GM21786 (cell line): ENCODE results near the gene CPSF4.
A peak's percentile ranks its signal among the peaks of the same experiment; 100 is the strongest.
"Not testable (repeated sequence)": the region's sequence is repeated elsewhere in the genome, so short reads cannot be mapped to it uniquely, and the experiment has no call there.

Source experiments
- ATAC-seq: cut with Tn5 transposase; IDR thresholded peaks from one replicate; pipeline ENCODE4 v1.9.1; 2021; ENCODE audit not compliant: unreplicated experiment

CPSF4 gene

DNA sequence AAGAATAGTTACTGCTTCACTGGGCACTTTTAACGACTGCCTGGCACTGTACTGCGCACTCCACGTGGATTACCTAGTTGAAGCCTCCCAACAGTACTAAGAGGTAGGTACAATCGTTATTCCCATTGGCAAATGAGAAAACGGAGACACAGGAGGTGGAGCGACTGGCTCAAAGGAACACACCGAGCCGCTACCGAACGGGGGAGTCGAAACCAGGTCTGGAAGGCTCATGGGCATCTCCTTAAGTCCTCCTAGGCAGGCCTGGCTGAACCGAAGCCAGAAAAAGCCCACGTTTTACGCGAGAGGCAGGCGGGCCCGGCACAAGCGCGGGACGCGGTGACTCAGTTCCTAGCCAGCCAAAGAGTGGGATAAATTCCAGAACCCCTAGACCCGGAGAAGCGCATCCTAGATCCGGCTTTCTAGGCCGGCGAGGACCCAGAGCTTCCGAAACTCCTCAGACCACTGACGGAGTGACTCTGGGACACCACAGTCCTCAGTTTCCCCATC is 30.8 kb upstream of the CPSF4 start:
- no peak for ATAC-seq

DNA sequence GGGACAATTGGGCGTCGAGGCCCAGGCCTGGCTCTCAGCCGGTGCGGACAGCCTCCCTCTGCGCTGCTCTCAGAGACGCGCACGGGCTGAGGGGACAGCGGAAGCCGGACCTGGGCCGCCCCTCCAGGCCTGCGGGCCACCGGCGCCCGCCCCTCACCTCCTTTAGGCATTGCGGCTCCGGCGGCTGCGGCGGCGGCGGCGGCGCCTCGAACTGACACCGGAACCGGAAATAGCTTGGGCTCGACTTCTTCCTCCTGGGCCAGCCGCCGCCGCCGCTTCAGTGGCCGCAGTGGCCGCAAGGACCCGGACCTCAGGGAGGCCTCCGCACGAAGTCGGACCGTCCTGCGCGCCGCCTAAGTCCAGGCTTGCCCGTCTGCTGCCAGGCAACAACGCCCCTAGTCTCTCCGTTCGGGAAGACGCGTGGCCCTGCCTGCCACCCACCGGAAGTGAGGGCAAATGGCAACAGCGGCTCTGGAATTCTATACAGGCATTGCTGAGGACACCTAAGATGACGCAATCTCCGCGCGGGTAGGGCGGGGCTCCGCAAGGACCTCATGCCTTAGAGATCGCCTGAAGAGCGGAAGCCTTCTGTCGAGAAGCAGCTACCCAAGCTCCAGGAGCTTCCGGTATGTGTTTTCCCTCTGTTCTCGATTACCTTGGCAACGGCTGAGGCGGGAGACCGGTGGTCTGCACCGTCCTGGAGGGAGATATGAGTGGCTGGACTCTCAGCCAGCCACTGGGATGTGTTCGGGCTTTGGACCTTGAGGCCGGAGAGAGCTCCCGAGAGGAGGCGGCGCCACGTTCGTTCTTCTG is 30.2 kb upstream of the CPSF4 start, which contains the start of the genes BUD31 and PDAP1:
TSS of gene BUD31 (plus strand) at position 591 of the 813 bp plus-strand sequence. CDS start 2,124 bp downstream, outside the sequence.
TSS of gene PDAP1 (minus strand) at position 219 of the 813 bp plus-strand sequence. CDS start at position 170, 49 bp downstream.
- peak; percentile 81 for ATAC-seq

DNA sequence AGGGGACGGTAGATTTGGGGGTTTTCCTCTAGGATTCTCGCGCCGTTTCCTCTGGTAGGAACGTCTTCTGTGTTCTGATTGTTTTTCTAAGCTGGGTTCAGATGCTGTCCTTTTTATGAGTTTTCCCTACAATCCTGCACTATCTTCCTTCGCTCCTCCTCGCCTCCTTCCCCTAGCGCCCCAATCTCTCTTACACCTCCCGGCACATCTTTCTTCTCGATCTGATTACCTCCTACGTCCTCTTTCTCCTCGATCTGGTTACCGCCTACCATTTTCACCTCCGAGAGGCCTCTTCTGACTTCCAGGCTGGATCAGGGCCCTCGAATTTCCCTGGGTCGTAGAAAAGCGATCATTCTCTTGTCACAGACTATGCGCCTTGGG is 29.6 kb upstream of the CPSF4 start:
- ATAC-seq = peak; percentile 11

DNA sequence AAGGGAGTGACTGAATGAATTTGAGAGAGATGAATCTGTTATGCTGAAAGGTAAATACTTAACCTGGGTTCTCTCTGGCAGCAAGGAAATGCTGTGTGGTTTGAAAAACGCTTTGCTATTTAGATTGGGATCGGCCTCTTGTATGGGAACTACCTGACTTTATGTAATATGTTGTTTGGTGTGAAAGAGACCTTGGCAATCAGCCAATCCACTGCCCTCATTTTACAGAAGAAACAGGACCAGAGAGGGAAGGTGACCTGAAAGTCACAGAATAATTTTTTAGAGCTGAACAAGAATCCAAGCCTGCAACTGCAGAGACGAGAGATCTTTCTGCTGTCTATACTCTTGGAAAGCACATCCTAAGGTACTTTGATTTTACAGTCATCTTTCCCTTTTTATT is 28.9 kb upstream of the CPSF4 start:
- no peak for ATAC-seq

DNA sequence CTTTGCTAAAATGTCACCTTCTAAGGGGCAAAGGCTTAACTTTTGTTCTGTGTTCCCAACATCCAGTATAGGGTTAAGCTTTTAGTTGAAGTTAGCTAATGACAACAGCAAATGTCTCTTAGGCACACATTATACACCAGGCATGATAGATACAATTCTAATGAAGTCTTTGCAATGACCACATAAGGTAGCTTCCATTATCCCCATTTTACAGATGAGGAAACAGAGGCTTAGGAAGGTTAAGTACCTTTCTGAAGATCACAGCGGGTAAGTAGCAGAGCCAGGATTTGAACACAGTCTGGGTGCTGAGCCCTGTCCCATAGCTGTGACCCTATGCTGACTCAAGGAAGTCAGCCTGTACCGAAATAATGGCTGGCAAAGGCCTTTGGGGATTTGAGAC is 28.1 kb upstream of the CPSF4 start:
- no peak for ATAC-seq

DNA sequence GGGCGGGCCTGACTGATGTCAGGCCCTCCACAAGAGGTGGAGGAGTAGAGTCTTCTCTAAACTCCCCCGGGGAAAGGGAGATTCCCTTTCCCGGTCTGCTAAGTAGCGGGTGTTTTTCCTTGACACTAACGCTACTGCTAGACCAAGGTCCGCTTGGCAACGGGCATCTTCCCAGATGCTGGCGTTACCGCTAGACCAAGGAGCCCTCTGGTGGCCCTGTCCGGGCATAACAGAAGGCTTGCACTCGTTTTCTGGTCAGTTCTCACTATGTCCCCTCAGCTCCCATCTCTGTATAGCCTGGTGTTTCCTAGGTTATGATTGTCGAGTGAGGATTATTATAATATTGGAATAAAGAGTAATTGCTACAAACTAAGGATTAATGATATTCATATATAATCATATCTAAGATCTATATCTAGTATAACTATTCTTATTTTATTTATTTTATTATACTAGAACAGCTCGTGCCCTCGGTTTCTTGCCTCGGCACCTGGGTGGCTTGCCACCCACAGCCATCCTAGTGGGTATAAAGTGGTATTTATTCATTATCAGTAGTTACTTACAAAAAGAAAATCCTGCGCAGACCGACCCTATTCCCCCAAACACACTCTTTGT is 23.1 kb upstream of the CPSF4 start:
- ATAC-seq = not testable (repeated sequence)

DNA sequence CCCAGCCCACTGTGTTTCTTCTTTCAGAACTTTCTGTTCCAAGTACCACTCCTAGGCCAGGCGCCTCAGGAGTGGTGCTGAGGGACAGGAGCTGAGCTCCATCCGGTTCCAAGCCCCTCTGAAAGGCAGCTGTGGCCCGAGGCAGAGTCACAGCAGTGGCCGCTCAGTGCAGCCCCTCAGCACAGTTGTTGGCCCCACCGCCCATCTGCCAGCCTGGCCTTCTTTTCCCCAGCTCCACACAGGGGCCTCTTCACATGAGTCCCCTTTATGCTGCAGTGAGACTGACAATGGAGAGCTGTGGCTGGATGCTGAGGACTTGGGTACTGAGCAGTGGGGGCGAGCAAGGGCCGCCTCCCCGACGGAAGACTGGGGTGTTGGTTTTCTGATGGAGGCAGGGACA is 20.5 kb upstream of the CPSF4 start:
- ATAC-seq = no peak

DNA sequence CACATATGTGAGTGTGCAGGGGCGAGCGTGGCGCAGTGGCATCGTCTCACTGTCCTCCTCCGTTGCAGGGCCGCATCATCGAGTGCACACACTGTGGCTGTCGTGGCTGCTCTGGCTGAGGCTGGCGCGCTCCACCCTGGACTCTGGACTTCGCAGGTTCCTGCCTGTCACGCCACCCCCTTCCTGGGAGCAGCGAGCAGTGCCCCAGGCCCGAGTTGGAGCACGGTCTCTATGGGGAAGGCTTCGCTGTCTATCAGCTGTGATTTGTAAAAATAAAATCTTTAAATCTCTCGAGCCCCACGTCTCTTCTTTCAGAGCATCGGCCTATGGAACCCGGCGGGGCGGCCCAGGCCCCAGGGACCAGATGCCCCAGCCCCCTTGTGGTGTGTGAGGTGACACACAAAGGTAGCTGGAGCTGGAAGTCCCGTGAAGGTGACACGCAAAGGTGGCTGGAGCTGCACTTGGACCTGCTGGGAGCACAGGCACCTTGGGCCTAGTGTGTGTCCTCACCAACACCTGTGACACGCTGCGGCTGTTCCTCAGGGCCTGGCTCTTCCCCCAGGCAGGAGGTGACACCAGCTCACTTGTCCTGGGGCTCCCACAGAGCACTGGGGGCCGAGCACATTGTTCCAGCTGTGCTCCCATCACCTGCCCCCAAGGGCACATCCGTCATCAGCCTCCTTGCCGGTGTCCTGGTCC is 19.3 kb upstream of the CPSF4 start:
- no peak for ATAC-seq

DNA sequence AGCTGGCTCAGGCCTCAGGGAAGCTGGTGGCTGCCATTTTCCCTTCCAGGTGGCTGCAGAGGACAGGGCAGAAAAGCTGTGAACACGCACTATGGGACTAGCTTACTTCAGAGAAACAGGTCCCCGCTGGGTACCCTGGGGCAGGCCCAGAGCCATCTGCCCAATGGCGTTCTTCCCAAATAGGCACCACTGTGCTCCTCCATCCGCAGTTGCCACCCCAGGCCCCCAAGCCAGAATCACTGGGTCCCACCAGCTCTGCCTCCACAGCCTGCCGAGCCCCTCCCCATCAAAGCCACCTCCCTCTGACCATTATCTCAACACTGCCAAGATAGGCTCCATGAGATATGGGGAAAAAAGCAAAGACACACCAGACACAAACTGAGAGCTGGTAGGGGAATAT is 18.5 kb upstream of the CPSF4 start:
- no peak for ATAC-seq

DNA sequence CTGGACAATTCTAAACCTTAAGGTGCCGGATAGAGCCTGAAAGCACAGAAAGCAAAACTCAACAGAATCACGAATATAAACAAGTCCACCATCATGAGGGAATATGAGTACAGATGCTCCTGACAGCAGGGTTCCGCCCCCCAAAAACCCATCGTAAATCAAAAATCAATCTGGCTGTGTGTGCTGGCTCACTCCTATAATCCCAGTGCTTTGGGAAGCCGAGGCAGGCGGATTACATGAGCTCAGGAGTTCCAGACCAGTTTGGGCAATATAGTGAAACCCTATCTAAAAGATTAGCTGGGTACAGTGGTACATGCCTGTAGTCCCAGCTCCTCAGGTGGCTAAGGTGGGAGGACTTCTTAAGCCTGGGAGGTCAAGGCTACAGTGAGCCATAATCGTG is 17.8 kb upstream of the CPSF4 start:
- no peak for ATAC-seq

DNA sequence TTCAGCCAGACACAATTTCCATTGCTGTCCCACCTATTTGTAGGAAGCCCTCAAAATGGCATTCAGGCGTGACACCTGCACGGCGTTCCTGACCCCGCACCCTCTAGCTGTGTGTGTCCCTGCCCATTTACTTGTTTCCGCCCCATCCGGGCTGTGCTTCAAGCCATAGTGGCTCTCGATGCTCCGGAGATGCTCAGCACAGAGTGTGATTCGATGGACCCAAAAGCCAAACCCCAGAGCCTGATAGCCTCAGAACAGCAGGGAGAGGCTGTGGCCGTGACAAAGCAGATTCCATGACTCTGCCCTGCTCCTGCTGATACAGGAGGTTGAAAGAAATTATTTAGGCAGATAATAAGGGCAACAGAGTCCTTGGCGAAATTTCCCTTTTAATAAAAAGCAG is 16.6 kb upstream of the CPSF4 start:
- ATAC-seq = no peak

DNA sequence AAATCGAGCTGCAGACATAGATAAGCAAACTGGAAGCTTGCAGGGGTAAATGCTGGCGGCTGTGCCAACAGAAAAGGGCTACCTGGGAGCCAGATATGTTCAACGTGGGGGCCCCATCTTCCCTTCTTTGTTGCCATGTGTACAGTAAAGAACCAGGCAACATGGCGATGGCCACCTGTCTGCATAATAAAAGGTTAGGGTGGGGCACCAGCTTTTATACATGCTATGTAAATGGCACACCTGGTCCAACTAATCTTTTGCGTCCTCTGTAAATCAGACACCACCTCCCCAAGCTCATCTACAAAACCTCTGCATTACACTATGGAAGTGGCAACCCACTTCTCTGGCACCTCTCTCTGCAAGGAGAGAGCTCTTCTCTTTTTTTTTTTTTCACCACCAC is 16.1 kb upstream of the CPSF4 start:
- no peak for ATAC-seq

DNA sequence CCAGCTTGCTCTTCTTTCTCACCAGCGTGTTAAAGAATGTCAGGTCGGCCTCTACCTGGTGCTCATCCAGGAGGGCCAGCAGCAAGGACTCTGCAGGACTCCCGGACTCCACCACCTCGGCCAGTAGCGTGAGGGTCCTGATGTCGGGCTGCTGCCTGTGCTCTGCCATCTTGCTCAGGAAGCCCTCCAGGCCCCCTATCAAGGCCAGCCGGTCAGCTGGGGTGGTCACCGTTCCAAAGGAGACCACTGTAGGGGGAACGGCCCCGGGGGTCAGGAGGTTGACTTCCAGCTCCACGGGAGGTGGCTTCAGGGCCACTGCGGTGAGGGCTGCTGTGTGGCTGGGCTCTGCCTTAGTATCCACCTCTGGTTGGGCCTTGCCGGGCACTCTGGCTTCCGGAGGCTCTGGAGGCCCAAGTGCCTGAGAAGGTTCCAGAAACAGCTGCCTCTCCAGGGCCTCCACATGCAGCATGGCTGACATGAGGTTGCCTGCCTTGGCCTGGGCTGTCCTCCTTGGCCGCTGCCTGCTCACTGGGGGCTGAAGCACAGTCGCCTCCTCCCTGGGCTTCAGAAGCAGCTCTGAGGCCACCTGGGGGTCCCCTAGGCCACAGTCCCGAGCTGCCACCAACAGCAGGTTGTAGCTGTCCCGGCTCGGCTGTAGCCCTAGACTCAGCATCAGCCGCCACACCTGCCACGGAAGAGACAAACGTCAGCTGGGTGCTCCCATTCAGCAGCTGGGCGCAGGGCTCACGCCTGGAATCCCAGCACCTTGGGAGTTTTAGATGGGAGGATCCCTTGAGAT is 13.6 kb upstream of the CPSF4 start:
- ATAC-seq = no peak

DNA sequence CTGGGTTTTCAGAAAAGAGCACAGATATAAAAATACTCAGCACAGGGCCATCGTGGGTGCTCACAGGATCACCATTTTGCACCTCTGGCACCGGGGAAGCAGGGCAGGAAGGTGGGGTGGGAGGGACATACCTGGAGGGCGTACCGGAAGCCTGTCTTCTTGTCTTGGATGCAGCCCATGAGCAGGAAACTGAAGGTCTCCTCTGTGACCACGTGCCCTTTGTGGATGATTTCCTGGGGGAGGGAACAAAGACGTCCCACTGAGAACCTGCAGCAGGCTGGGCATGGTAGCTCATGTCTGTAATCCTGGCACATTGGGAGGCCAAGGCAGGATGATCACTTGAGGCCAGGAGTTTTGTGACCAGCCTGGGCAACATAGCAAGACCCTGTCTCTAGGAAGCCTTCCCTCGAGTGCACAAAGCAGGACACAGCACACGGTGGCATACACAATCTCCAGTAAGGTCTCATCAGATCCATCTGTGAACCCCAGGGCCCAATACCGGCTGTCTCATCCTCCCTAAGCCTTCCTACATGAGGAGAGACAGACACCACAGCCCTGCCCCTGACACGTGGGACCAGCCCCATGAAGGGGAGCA is 9.7 kb upstream of the CPSF4 start:
- no peak for ATAC-seq

DNA sequence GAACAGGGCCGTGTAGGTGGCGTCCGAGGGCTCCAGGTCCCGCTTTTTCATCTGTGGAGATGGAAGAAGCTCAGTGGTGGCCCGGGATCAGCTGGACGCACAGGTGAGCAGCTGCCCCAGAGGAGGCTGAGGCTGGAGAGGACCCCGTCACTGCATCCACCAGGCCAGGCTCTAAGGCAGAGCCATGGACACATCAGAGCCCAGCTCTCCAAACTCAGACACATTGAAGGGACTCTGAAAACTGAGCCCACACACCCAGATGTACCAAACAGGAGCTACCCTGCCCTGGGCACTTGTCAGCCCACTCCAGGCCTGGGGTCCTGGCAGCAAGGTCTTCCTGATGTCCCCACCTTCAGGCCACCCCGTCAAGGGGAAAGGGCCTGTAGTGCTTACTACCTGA is 9.0 kb upstream of the CPSF4 start:
- ATAC-seq = no peak

DNA sequence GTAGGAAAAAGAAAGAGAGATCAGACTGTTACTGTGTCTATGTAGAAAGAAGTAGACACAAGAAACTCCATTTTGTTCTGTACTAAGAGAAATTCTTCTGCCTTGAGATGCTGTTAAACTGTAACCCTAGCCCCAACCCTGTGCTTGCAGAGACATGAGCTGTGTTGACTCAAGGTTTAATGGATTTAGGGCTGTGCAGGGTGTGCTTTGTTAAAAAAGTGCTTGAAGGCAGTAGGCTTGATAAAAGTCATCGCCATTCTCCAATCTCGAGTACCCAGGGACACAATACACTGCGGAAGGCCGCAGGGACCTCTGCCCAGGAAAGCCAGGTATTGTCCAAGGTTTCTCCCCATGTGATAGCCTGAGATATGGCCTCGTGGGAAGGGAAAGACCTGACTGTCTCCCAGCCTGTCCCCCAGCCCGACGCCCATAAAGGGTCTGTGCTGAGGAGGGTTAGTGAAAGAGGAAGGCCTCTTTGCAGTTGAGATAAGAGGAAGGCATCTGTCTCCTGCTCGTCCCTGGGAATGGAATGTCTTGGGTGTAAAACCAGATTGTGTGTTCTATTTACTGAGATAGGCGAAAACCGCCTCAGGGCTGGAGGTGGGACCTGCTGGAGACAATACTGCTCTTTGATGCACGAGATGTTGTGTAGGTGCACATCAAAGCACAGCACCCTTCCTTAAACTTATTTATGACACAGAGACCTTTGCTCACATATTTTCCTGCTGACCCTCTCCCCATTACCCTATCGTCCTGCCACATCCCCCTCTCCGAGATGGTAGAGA is 6.8 kb upstream of the CPSF4 start:
- not testable (repeated sequence) for ATAC-seq

DNA sequence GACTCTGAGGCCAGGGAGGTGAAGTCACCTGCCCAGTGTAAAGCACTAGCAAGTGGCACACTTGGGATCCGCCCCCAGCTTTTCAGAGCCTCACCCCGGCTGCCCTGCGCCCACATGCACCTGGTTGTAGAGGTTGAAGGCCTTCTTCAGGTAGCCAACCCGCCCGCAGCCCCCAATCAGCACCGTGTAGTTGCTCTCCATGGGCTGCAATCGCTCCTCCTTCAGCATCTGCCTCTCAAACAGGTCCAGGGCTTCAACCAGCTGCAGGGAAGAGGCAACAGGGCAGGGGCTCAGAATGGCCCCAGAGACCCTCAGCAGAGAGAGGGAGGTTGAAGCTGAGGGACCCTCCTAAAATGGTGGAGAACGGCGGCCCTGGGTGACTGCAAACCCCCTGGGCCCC is 5.6 kb upstream of the CPSF4 start:
- ATAC-seq = no peak

DNA sequence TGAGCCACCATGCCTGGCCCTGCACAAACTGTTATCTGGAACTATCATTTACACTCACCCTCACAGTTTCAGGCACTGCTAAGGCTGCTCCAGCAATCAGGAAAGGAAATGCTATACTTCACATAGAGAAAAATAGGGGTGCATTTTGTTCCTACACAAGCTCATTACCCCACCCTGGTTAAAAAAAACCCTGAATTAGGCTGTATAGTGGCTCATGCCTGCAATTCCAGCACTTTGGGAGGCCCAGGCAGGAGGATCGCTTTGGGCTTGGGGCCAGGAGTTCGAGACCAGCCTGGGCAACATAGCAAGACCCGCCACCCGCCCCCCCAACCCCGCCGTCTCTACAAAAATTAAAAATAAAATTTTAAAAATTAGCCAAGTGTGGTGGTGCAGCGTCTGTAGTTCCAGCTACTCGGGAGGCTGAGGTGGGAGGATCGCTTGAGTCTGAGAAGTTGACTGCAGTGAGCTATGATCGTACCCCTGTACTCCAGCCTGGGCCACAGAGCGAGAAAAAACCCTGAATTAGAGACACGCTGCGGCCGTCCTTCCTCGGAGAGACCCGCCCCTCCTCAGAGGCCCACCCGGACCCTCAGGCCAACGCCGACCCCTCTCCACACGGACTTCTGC is 684 bp upstream of the CPSF4 start:
- peak; percentile 4 for ATAC-seq

DNA sequence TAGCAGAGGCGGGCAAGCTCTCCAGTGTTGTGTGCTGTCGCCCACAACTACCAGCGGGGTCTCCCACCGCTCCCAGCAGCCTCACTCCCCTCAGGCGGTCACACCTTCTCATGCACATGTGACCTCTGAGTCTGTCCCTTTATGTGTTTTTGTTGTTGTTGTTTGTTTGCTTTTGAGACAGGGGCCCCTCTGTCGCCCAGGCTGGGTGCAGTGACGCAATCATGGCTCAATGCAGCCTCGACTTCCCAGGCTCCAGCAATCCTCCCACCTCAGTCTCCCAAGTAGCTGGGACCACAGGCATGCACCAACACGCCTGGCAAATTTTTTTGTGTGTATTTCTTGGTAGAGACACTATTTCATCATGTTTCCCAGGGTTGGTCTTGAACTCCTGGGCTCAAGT is 1.5 kb downstream of the CPSF4 start:
- no peak for ATAC-seq
